Caco-2 (cell line): ENCODE measurements around the gene RTL10. TPM values are rescaled to one million over a fixed set of nuclear protein-coding genes. Genes with fewer than 3 reads are reported as not detected.

Source experiments
- Bru-seq: library from RNA; stranded (reverse); fragments of 400-500 nt; gene quantifications from one replicate; lab custom pipeline; 2021; lab: Mats Ljungman, UMichigan
- BruChase-seq, 2 experiments: library from RNA; stranded (reverse); fragments of 400-500 nt; gene quantifications; one replicate each; lab custom pipeline; 2021; lab: Mats Ljungman, UMichigan
- BruUV-seq: library from RNA; stranded (reverse); fragments of 400-500 nt; replicated peaks from 2 replicates; lab custom pipeline; 2021; lab: Mats Ljungman, UMichigan
- CTCF ChIA-PET: fragments of 300-600 bp; sonication (Branson Sonifier 250); formaldehyde crosslinking; loops from one replicate; lab custom pipeline; 2022; ENCODE audit warnings: antibody characterized with exemption; lab: Charles Lee
- POLR2A ChIA-PET: fragments of 300-600 bp; sonication (Branson Sonifier 250); formaldehyde crosslinking; loops from one replicate; lab custom pipeline; 2022; ENCODE audit warnings: antibody characterized with exemption; lab: Charles Lee
- DNase-seq, 2 experiments: peaks; one replicate each; pipeline versions ENCODE4 v3.0.0 to v3.0.0-alpha.2; 2020 to 2022
- H3K27me3 ChIP-seq: replicated peaks from 2 replicates; pipeline ENCODE4 v1.6.0; 2011; ENCODE audit warnings: low read length; ENCODE audit not compliant: control insufficient read depth, insufficient read depth
- H3K36me3 ChIP-seq: 2 replicates; pipeline ENCODE4 v1.5.1; 2011; ENCODE audit warnings: low read length; ENCODE audit not compliant: control insufficient read depth, insufficient read depth
- H3K4me1 ChIP-seq: fragments of 250-450 bp; sonication (Bioruptor Pico); 2 replicates; pipeline ENCODE4 v1.5.1; 2020; ENCODE audit warnings: mild to moderate bottlenecking
- H3K4me3 ChIP-seq: 2 replicates; pipeline ENCODE4 v1.5.1; 2011; ENCODE audit warnings: low read depth, mild to moderate bottlenecking, control low read depth, low read length
- H3K9me3 ChIP-seq: fragments of 250-450 bp; sonication (Bioruptor Pico); 2 replicates; pipeline ENCODE4 v1.5.1; 2020; ENCODE audit warnings: mild to moderate bottlenecking, moderate library complexity
- H3K27ac Mint-ChIP-seq: one replicate; pipeline ENCODE4 v1.8.0; 2022; ENCODE audit warnings: mixed read lengths; ENCODE audit not compliant: unreplicated experiment
- H3K27me3 Mint-ChIP-seq: one replicate; pipeline ENCODE4 v1.8.0; 2022; ENCODE audit warnings: mixed read lengths; ENCODE audit not compliant: insufficient read depth, unreplicated experiment
- H3K36me3 Mint-ChIP-seq: one replicate; pipeline ENCODE4 v1.8.0; 2022; ENCODE audit warnings: mild to moderate bottlenecking, mixed read lengths; ENCODE audit not compliant: insufficient read depth, unreplicated experiment
- H3K4me1 Mint-ChIP-seq: one replicate; pipeline ENCODE4 v1.8.0; 2022; ENCODE audit warnings: low read depth, mixed read lengths; ENCODE audit not compliant: unreplicated experiment
- H3K4me3 Mint-ChIP-seq: one replicate; pipeline ENCODE4 v1.8.0; 2022; ENCODE audit warnings: mild to moderate bottlenecking, moderate library complexity, mixed read lengths; ENCODE audit not compliant: unreplicated experiment
- H3K9me3 Mint-ChIP-seq: one replicate; pipeline ENCODE4 v1.8.0; 2022; ENCODE audit warnings: mixed read lengths; ENCODE audit not compliant: unreplicated experiment
- CTCF ChIP-seq, 2 experiments: fragments of 200-600 bp in 1 of 2; IDR thresholded peaks; 1 replicate in 1 of 2; 2 replicates in 1 of 2; pipeline versions ENCODE4 v1.5.1 to v1.8.0; 2011 to 2022; ENCODE audit warnings: antibody characterized with exemption in 1 of 2, control low read depth in 1 of 2, inconsistent platforms in 1 of 2, low read depth in 1 of 2, low read length in 1 of 2, mild to moderate bottlenecking in 1 of 2, moderate library complexity in 1 of 2; ENCODE audit not compliant: insufficient read depth in 1 of 2, severe bottlenecking in 1 of 2, unreplicated experiment in 1 of 2
- intact Hi-C: fragments of 100-400 bp; cut with micrococcal nuclease; formaldehyde crosslinking; loops from one replicate; pipeline ENCODE4 v1.10.0; 2022; ENCODE audit not compliant: unreplicated experiment
- long read RNA-seq: library from polyadenylated mRNA; stranded (forward); transcript quantifications from one replicate; pipeline ENCODE4 v2.0.0, GENCODE V29; 2022
- total RNA-seq: library from RNA; stranded (reverse); gene quantifications from 2 replicates; pipeline ENCODE4 v1.2.3, GENCODE V29; 2022

RTL10 gene
- total RNA-seq (27.5 and 29.7 TPM in 2 replicates), Bru-seq, nascent RNA (percentile 87 among the genes with signal in this experiment), BruChase-seq, experiment 1, labeled RNA remaining after a 2-hour chase (percentile 97 among the genes with signal in this experiment), BruChase-seq, experiment 2, labeled RNA remaining after a 6-hour chase (percentile 89 among the genes with signal in this experiment)
- long read RNA-seq, full-length matches to known transcripts: 17 of 23 reads
- long read RNA-seq, partial matches to known transcripts: 0 of 23 reads
- long read RNA-seq, other reads (novel, unspliced or antisense): 6 of 23 reads

- peak within 1 kb of the TSS; percentile 95 for H3K4me3 Mint-ChIP-seq
- intact Hi-C loops: loop anchor here (2.0 kb wide), 2 partner anchors 26 to 124 kb away; no protein-coding TSS in a partner anchor
- peak; percentile 95 to 96 for DNase-seq
- ChIA-PET POLR2A (interaction anchor here (1.4 to 1.5 kb wide), 2 partner anchors 22 to 26 kb away, joined by 5 to 8 read pairs; no protein-coding TSS in a partner anchor), CTCF (interaction anchor here (1.0 to 1.4 kb wide), 3 partner anchors 55 to 131 kb away, joined by 3 to 6 read pairs (median 5); partner anchors contain the start of gene GP1BB)
- H3K27me3 Mint-ChIP-seq: no peaks in the 10 kb centered on the region
- H3K4me1 Mint-ChIP-seq: peaks cover 29% of the 10 kb centered on the region
- Histone ChIP-seq H3K4me3 (peak within 1 kb of the TSS; percentile 87), H3K27me3 (no peaks in the 10 kb centered on the region), H3K9me3 (no peaks in the 10 kb centered on the region), H3K4me1 (peaks cover 38% of the 10 kb centered on the region), H3K36me3 (peaks cover 6% of the 10 kb centered on the region)
- peaks cover 36% of the 10 kb centered on the region for H3K36me3 Mint-ChIP-seq
- no peaks in the 10 kb centered on the region for H3K9me3 Mint-ChIP-seq
- TSS peak; percentile 33 for BruUV-seq
- no peak for TF ChIP-seq CTCF (IDR thresholded peaks at IDR 0.05; ENCODE audit: insufficient read depth in 1 of 2, low read depth in 1 of 2, low read length in 1 of 2, severe bottlenecking in 1 of 2, unreplicated experiment in 1 of 2)
- H3K27ac Mint-ChIP-seq: peak within 1 kb of the TSS; percentile 87
Observed at GRCh38 chr22:19854778-19855503, at the start of gene RTL10, which contains the start of gene GNB1L. Gene RTL10, minus strand, starts transcription at chr22:19854874. Its CDS starts 2,613 bp downstream, at chr22:19852261. Gene GNB1L, minus strand, starts transcription at chr22:19854874. Its CDS starts 33,519 bp downstream, at chr22:19821355.

GRCh38 chr22:19904174-19904856 lies 49.6 kb upstream of the RTL10 start:
- CTCF ChIA-PET: interaction anchor here (1.1 kb wide), 1 partner anchor 174 kb away, joined by 3 read pairs; no protein-coding TSS in a partner anchor
- H3K36me3 Mint-ChIP-seq: no peaks in the 10 kb centered on the region
- no peak for TF ChIP-seq CTCF (IDR thresholded peaks at IDR 0.05; ENCODE audit: insufficient read depth in 1 of 2, low read depth in 1 of 2, low read length in 1 of 2, severe bottlenecking in 1 of 2, unreplicated experiment in 1 of 2)
- Histone ChIP-seq H3K36me3 (no peaks in the 10 kb centered on the region), H3K4me3 (no peak overlapping the region), H3K9me3 (no peaks in the 10 kb centered on the region), H3K27me3 (no peaks in the 10 kb centered on the region), H3K4me1 (no peaks in the 10 kb centered on the region)
- POLR2A ChIA-PET: no interaction called here
- H3K27me3 Mint-ChIP-seq: no peaks in the 10 kb centered on the region
- no peaks in the 10 kb centered on the region for H3K4me1 Mint-ChIP-seq
- H3K27ac Mint-ChIP-seq: no peak overlapping the region
- BruUV-seq: no TSS peak
- no peak overlapping the region for H3K4me3 Mint-ChIP-seq
- DNase-seq: no peak
- intact Hi-C loops: no loop called here
- no peaks in the 10 kb centered on the region for H3K9me3 Mint-ChIP-seq

- intact Hi-C loops: no loop called here
Observed at GRCh38 chr22:19903513-19903912, 48.8 kb upstream of the RTL10 start.

More at GRCh38 chr22:19903513-19903912, 48.8 kb upstream of the RTL10 start:
- POLR2A ChIA-PET: no interaction called here
- Histone ChIP-seq H3K9me3 (no peaks in the 10 kb centered on the region), H3K4me3 (no peak overlapping the region), H3K27me3 (no peaks in the 10 kb centered on the region), H3K4me1 (no peaks in the 10 kb centered on the region), H3K36me3 (no peaks in the 10 kb centered on the region)
- Mint-ChIP-seq H3K27me3 (no peaks in the 10 kb centered on the region), H3K9me3 (no peaks in the 10 kb centered on the region), H3K4me1 (no peaks in the 10 kb centered on the region), H3K27ac (no peak overlapping the region), H3K4me3 (no peak overlapping the region), H3K36me3 (no peaks in the 10 kb centered on the region)
- CTCF ChIA-PET: interaction anchor here (1.1 kb wide), 1 partner anchor 173 kb away, joined by 3 read pairs; no protein-coding TSS in a partner anchor
- no peak for DNase-seq
- no peak for TF ChIP-seq CTCF (IDR thresholded peaks at IDR 0.05; ENCODE audit: insufficient read depth in 1 of 2, low read depth in 1 of 2, low read length in 1 of 2, severe bottlenecking in 1 of 2, unreplicated experiment in 1 of 2)
- no TSS peak for BruUV-seq
